Gastrocnemius medialis (tissue), 4 donors: ENCODE measurements around the gene MARCHF4.

Experiments
- POLR2A ChIP-seq, 2 donors: fragments of 450-650 bp; IDR thresholded peaks; one replicate each; pipeline ENCODE4 v1.6.1; 2017; ENCODE audit warnings: antibody characterized with exemption in 2 of 2, mild to moderate bottlenecking in 2 of 2, moderate library complexity in 2 of 2
- TF ChIP-seq, protein P1 (sequence below), 5 experiments: fragments of 450-650 bp in 3 of 5; fragments of 200-600 bp in 2 of 5; sonication (generic) in 2 of 5; IDR thresholded peaks in 4 of 5; conservative IDR thresholded peaks in 1 of 5; 1 replicate in 4 of 5; 2 replicates in 1 of 5; pipeline ENCODE4 v1.5.1; 2016 to 2019; ENCODE audit warnings: antibody characterized with exemption in 5 of 5, mild to moderate bottlenecking in 3 of 5, moderate library complexity in 3 of 5

DNA sequence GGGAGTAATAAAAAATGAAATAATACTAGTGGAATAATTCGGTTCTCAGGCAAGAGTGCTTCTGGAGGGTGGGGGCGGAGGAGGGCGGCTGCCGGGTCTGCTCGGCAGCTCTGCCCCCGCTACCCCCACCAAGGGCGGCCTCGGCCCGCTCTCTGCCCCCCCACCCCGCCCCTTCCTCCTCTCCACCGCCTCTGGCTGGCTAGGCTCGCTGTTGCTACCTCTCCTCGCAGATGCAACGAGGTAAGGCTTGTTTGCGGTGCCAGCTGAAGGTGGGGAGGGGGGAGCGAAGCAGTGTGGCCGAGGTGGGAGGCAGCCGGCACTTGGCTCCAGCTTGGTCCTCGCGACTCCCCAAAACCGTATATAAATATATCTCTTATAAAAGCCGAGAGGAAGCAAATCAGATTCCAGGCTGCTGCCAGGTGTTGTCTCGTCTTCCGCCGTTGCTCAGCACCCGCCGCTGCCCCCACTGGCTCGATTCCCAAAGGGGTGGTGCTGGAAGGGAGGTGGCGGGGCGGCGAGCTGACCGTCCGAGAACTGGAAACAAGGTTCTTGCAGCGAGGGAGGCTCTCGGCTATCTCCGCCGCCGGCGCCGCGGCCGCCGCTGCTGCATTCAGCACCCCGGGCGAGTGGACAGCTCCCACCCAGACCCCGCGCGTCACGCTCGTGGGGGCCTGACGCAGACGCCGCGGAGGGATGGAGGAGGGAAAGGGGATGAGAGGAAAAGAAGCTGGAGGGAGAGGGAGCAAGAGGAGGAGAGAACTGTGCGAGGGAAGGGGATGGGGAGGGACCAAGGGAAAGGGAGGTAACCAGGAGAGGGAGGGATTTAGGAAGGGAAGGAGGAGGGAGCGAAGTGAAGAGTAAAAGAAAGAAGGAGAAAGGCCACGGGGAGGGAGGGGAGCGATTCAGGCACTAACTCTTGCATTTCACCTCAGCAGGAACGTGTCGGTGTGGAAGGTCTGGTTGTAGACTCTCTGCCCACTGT, at the start of gene MARCHF4:
- TF ChIP-seq, protein P1, sequence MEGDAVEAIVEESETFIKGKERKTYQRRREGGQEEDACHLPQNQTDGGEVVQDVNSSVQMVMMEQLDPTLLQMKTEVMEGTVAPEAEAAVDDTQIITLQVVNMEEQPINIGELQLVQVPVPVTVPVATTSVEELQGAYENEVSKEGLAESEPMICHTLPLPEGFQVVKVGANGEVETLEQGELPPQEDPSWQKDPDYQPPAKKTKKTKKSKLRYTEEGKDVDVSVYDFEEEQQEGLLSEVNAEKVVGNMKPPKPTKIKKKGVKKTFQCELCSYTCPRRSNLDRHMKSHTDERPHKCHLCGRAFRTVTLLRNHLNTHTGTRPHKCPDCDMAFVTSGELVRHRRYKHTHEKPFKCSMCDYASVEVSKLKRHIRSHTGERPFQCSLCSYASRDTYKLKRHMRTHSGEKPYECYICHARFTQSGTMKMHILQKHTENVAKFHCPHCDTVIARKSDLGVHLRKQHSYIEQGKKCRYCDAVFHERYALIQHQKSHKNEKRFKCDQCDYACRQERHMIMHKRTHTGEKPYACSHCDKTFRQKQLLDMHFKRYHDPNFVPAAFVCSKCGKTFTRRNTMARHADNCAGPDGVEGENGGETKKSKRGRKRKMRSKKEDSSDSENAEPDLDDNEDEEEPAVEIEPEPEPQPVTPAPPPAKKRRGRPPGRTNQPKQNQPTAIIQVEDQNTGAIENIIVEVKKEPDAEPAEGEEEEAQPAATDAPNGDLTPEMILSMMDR (IDR thresholded peaks at IDR 0.05 in 4 of 5, conservative IDR thresholded peaks at IDR 0.05 in 1 of 5), result no peak
- no peak for TF ChIP-seq POLR2A (IDR thresholded peaks at IDR 0.05)
